Right forelimb (tissue), 1 donor: Measurements from ENCODE around the gene JAKMIP1.
"Not testable (repeated sequence)": the region's sequence is repeated elsewhere in the genome, so short reads cannot be mapped to it uniquely, and the experiment has no call there.

Source experiments
- DNase-seq: peaks from one replicate; pipeline ENCODE4 v3.0.0-alpha.2; 2018

The JAKMIP1 gene

GRCh38 chr4:6028168-6028567 lies 172.2 kb downstream of the JAKMIP1 start:
- no peak for DNase-seq

- DNase-seq, result no peak
These were observed 173.0 kb downstream of the JAKMIP1 start for GRCh38 chr4:6027392-6027791.

- no peak for DNase-seq
These were observed 175.9 kb downstream of the JAKMIP1 start for GRCh38 chr4:6024313-6024960.

- DNase-seq, result no peak
These were observed 176.6 kb downstream of the JAKMIP1 start for GRCh38 chr4:6023731-6024130.

- no peak for DNase-seq
These were observed 177.6 kb downstream of the JAKMIP1 start for GRCh38 chr4:6022607-6023288.

GRCh38 chr4:6021831-6022606 lies 178.3 kb downstream of the JAKMIP1 start:
- no peak for DNase-seq

GRCh38 chr4:6020613-6021012 lies 179.7 kb downstream of the JAKMIP1 start:
- DNase-seq, result no peak

GRCh38 chr4:6019316-6020263 lies 180.8 kb downstream of the JAKMIP1 start:
- no peak for DNase-seq

- DNase-seq, result no peak
These were observed 182.0 kb downstream of the JAKMIP1 start, which contains the start of gene C4orf50 for GRCh38 chr4:6018331-6018730. TSS of gene C4orf50 (minus strand) at chr4:6018431.

- DNase-seq, result no peak
These were observed 182.5 kb downstream of the JAKMIP1 start for GRCh38 chr4:6017800-6018199.

GRCh38 chr4:6017030-6017429 lies 183.3 kb downstream of the JAKMIP1 start:
- DNase-seq, result no peak

- no peak for DNase-seq
These were observed 186.8 kb downstream of the JAKMIP1 start for GRCh38 chr4:6013564-6013963.

- no peak for DNase-seq
These were observed 188.1 kb downstream of the JAKMIP1 start for GRCh38 chr4:6012200-6012599.

- peak; percentile 51 for DNase-seq
These were observed 188.7 kb downstream of the JAKMIP1 start for GRCh38 chr4:6011686-6012085.

- no peak for DNase-seq
These were observed 189.1 kb downstream of the JAKMIP1 start for GRCh38 chr4:6011271-6011671.

GRCh38 chr4:6010789-6011188 lies 189.6 kb downstream of the JAKMIP1 start:
- no peak for DNase-seq

GRCh38 chr4:6009452-6009851 lies 190.9 kb downstream of the JAKMIP1 start:
- no peak for DNase-seq

GRCh38 chr4:6008766-6009385 lies 191.5 kb downstream of the JAKMIP1 start:
- DNase-seq, result no peak

- no peak for DNase-seq
These were observed 192.2 kb downstream of the JAKMIP1 start for GRCh38 chr4:6008092-6008551.

GRCh38 chr4:6005175-6005574 lies 195.2 kb downstream of the JAKMIP1 start:
- DNase-seq, result no peak

GRCh38 chr4:6003485-6003884 lies 196.9 kb downstream of the JAKMIP1 start:
- DNase-seq, result not testable (repeated sequence)

- no peak for DNase-seq
These were observed 197.4 kb downstream of the JAKMIP1 start for GRCh38 chr4:6002926-6003325.
